Heart left ventricle (tissue), 16 donors: Measurements from ENCODE around the gene AKAP13. TPM values are rescaled to one million over a fixed set of nuclear protein-coding genes. Genes with fewer than 3 reads are reported as not detected.
A peak's percentile ranks its signal among the peaks of the same experiment; 100 is the strongest.

Source experiments
- ATAC-seq, 4 donors: fragments of 200-7000 bp; cut with Tn5 transposase; one replicate each; pipeline ENCODE4 v1.9.1; 2020 to 2022; ENCODE audit warnings: moderate library complexity in 4 of 4, mild to moderate bottlenecking in 3 of 4, moderate number of reproducible peaks in 1 of 4
- DNase-seq, 5 donors: peaks; one replicate each; pipeline ENCODE4 v3.0.0-alpha.2; 2020
- H3K27ac ChIP-seq, 12 donors: fragments of 200-600 bp; sonication (generic) in 4 of 12; one replicate each; pipeline versions ENCODE4 v1.5.0 to v1.8.0; 2016 to 2022; ENCODE audit warnings: mild to moderate bottlenecking in 2 of 12
- H3K27me3 ChIP-seq, 9 donors: fragments of 200-600 bp; sonication (generic) in 2 of 9; one replicate each; pipeline versions ENCODE4 v1.5.1 to v1.8.0; 2016 to 2022; ENCODE audit warnings: mild to moderate bottlenecking in 3 of 9
- H3K36me3 ChIP-seq, 9 donors: fragments of 200-600 bp; sonication (generic) in 2 of 9; one replicate each; pipeline versions ENCODE4 v1.5.0 to v1.8.0; 2018 to 2022; ENCODE audit warnings: mild to moderate bottlenecking in 2 of 9
- H3K4me1 ChIP-seq, 12 donors: fragments of 200-600 bp; sonication (generic) in 4 of 12; one replicate each; pipeline versions ENCODE4 v1.5.0 to v1.8.0; 2016 to 2022; ENCODE audit warnings: mild to moderate bottlenecking in 3 of 12
- H3K4me3 ChIP-seq, 12 donors: fragments of 200-600 bp; sonication (generic) in 4 of 12; one replicate each; pipeline versions ENCODE4 v1.5.0 to v1.8.0; 2017 to 2022; ENCODE audit warnings: mild to moderate bottlenecking in 9 of 12, moderate library complexity in 4 of 12
- H3K9me3 ChIP-seq, 12 donors: fragments of 200-600 bp; sonication (generic) in 4 of 12; one replicate each; pipeline versions ENCODE4 v1.5.0 to v1.8.0; 2016 to 2022; ENCODE audit warnings: mild to moderate bottlenecking in 1 of 12
- POLR2A ChIP-seq, 2 donors: fragments of 450-650 bp; IDR thresholded peaks; one replicate each; pipeline ENCODE4 v1.6.1; 2017; ENCODE audit warnings: antibody characterized with exemption in 2 of 2, mild to moderate bottlenecking in 2 of 2, moderate library complexity in 2 of 2
- WGBS, 4 donors: extraction: QIAGEN DNeasy Blood & Tissue Kit in 2 of 4; methylation state at CpG; one replicate each; pipeline versions ENCODE4 v1.1.5 to v1.1.7; 2013 to 2018; 5-methylcytosine and 5-hydroxymethylcytosine counted together
- intact Hi-C, 10 donors: fragments of 100-400 bp; cut with DNase I; formaldehyde crosslinking; loops; one replicate each; pipeline versions ENCODE4 v1.11.1 to v1.14.2; 2022
- polyA plus RNA-seq, 2 donors: library from polyadenylated mRNA; stranded (reverse); fragments of 200-250 nt; gene quantifications; one replicate each; pipeline ENCODE4 v1.2.3, GENCODE V29; 2013
- total RNA-seq, 9 donors: library from RNA; depleted of rRNA in 2 of 9; stranded (reverse); fragments of >200 nt in 2 of 9; fragmentation: NEBNext Ultra II Directional in 3 of 9; extraction: Animal tissue kit (Norgen Biotek cat#: 25700) in 3 of 9; gene quantifications; one replicate each; pipeline versions ENCODE4 v1.1.0 to v1.2.4, GENCODE V29; 2016 to 2023
- TF ChIP-seq, protein P1 (sequence below), 12 donors: fragments of 200-600 bp; sonication (generic) in 4 of 12; IDR thresholded peaks; one replicate each; pipeline versions ENCODE4 v1.5.0 to v1.8.0; 2018 to 2022; ENCODE audit warnings: antibody characterized with exemption in 12 of 12, mild to moderate bottlenecking in 5 of 12
- donor health status: ischemic (EF 13 %, LVEDD 7.1; RV severe dilation, severe dysfunction).
- donor health status: healthy with polysubstance abuse.
- donor health status: DM: no; HTN: yes; CAD: no.
- donor health status: DM: no; HTN: no; CAD: no.
- donor health status: ischemic (EF 25% LVEDD 6.9; RV normal size, moderate dysfunction).
- donor health status: ischemic (EF 25% LVEDD 5.7; RV mildly dilated, moderate dysfunction).
- donor health status: healthy.
- donor health status: DM: yes; HTN: yes; CAD: no.
- donor health status: ischemic (EF 35%, LVEDD 5.7; RV mildly dilated, moderate dysfunction).
- donor health status: nonischemic (EF 11% LVEDD 7.7; RV severe dilation, severe dysfunction).
- donor health status: DM: yes; HTN: yes; CAD: no.
- donor health status: PGD.
- donor health status: ischemic (EF 29% LVEDD 5.4; RV normal size, mild dysfunction).
- donor health status: nonischemic (EF 23%, LVEDD 6.1; RV moderate dilation, normal function).

The AKAP13 gene
- total and polyA plus RNA-seq, 11 donors = 124 to 598 (median 340) TPM

DNA sequence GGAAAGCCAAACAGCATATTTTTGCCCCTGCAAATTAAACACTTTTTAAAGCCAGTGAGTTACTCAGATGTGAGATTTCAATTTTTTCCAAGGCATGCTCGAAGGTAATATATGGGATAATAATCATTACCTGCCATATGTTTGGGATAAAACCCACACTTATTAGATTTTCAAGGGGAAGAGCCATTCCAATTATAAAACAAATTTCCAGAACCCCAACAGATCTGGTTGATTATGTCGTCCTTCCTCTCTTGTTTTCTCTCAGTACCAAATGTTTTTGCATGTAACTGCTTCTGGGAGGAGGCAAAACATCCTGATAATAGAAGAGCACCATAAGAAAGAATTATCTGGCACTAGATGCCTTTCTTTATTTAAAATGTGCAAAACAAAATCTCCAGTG, 115.1 kb downstream of the AKAP13 start:
- TF ChIP-seq, protein P1, sequence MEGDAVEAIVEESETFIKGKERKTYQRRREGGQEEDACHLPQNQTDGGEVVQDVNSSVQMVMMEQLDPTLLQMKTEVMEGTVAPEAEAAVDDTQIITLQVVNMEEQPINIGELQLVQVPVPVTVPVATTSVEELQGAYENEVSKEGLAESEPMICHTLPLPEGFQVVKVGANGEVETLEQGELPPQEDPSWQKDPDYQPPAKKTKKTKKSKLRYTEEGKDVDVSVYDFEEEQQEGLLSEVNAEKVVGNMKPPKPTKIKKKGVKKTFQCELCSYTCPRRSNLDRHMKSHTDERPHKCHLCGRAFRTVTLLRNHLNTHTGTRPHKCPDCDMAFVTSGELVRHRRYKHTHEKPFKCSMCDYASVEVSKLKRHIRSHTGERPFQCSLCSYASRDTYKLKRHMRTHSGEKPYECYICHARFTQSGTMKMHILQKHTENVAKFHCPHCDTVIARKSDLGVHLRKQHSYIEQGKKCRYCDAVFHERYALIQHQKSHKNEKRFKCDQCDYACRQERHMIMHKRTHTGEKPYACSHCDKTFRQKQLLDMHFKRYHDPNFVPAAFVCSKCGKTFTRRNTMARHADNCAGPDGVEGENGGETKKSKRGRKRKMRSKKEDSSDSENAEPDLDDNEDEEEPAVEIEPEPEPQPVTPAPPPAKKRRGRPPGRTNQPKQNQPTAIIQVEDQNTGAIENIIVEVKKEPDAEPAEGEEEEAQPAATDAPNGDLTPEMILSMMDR (IDR thresholded peaks at IDR 0.05) = no peak
- TF ChIP-seq POLR2A (IDR thresholded peaks at IDR 0.05) = no peak
- no peaks in the 10 kb centered on the region for H3K36me3 ChIP-seq
- H3K9me3 ChIP-seq = no peaks in the 10 kb centered on the region
- H3K27me3 ChIP-seq = no peaks in the 10 kb centered on the region
- ATAC-seq = no peak
- H3K4me3 ChIP-seq = no peak overlapping the region
- no peak for DNase-seq
- peaks cover 14 to 94% (median 75%) of the 10 kb centered on the region in 12 donors for H3K4me1 ChIP-seq
- 63 to 76% (median 65%) methylated on average over 2 of the region's 2 CpGs for WGBS, 4 donors
- peak overlapping the region in 5 of 12 donors; percentile 35 to 76 (median 59) for H3K27ac ChIP-seq
- intact Hi-C loops = loop anchor here in 4 of 10 donors (5.0 to 10.0 kb wide), 4 partner anchors 87 to 219 kb away; no protein-coding TSS in a partner anchor

DNA sequence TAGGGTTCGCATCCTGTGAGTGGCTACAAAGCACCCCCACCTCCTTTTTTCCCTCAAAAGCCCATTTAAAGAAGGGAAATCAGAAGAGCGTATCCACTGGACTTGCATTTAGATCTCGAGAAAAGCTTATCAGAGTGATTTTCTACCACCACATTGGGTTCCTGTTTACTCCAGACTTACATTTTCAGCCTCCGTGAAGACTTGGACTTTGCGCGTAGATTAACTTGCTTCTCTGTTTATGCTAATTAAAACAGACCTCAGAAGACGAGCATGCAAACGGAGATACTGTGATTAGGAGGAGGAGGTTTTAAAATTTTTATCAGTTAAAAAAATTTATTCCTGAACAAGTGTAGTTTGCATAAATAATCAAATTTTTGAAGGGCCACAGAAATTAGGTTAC, 115.7 kb downstream of the AKAP13 start:
- TF ChIP-seq, protein P1 (IDR thresholded peaks at IDR 0.05) = no peak
- no peak for TF ChIP-seq POLR2A (IDR thresholded peaks at IDR 0.05)
- Histone ChIP-seq H3K36me3 (no peaks in the 10 kb centered on the region), H3K27me3 (no peaks in the 10 kb centered on the region), H3K27ac (peak overlapping the region in 7 of 12 donors; percentile 26 to 76 (median 43)), H3K9me3 (no peaks in the 10 kb centered on the region), H3K4me1 (peaks cover 14 to 94% (median 78%) of the 10 kb centered on the region in 12 donors), H3K4me3 (no peak overlapping the region)
- 40 to 64% (median 58%) methylated on average over 8 of the region's 8 CpGs for WGBS, 4 donors
- ATAC-seq = no peak
- intact Hi-C loops = loop anchor here in 4 of 10 donors (5.0 to 10.0 kb wide), 4 partner anchors 86 to 219 kb away; no protein-coding TSS in a partner anchor
- no peak for DNase-seq

DNA sequence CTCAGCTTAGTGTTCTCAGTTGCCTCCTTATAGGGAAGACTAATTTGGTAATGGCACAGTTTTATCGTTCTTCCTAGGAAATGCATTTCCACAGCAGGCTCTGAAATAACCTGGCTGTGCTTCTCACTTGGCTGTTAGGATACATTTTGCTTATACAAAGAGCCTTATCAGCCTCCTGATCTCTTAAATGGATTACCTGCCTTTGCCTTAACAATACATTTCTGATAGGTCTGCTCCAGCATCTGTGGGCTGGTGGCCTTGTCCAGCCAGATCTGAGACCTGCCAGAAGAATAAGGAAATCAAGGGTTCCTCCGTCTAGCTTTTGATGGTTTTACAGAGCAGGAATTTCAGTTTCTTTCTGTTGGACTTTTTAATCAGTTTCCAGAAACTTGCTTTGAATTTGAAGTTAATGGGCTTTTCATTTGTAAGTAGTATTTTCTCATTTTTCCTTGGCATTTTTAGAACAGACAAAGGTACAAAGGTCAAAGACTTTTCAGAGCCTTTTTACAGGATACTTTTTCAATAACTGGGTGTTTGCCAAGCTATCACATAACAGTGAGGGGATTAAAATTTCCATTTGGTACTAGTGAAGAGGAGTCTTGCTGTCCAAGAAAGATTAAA, 116.3 kb downstream of the AKAP13 start:
- ATAC-seq = peak in 1 of 4 donors; percentile 23
- Histone ChIP-seq H3K27me3 (no peaks in the 10 kb centered on the region), H3K9me3 (no peaks in the 10 kb centered on the region), H3K27ac (peak overlapping the region in 7 of 12 donors; percentile 26 to 76 (median 43)), H3K4me3 (no peak overlapping the region), H3K4me1 (peaks cover 14 to 97% (median 81%) of the 10 kb centered on the region in 12 donors), H3K36me3 (no peaks in the 10 kb centered on the region)
- no peak for DNase-seq
- no peak for TF ChIP-seq POLR2A (IDR thresholded peaks at IDR 0.05)
- TF ChIP-seq, protein P1 (IDR thresholded peaks at IDR 0.05) = no peak
- intact Hi-C loops = loop anchor here in 4 of 10 donors (5.0 to 10.0 kb wide), 4 partner anchors 86 to 218 kb away; no protein-coding TSS in a partner anchor
- 21 to 38% (median 29%) methylated on average over 2 of the region's 2 CpGs for WGBS, 4 donors

DNA sequence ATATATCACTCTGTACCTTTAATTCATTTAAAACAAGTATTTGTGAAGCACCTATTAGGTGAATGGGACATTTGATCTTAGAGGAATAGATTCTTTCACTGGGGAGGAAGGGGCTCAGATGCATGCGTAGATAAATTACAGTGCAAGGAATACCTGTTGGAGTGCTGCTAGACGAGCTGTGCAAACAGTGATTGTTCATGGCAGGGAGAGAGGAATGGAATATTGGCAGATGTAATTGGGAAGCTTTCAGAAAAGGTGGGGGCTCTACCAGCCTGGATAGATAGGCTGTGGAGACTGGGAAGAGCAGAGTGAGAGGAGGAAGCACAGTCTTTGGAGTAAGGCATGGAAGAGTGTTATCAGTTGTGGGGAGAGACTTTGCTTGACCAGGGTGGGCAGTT, 116.8 kb downstream of the AKAP13 start:
- Histone ChIP-seq H3K27ac (peak overlapping the region in 6 of 12 donors; percentile 8 to 76 (median 42)), H3K27me3 (no peaks in the 10 kb centered on the region), H3K4me1 (peaks cover 14 to 97% (median 83%) of the 10 kb centered on the region in 12 donors), H3K4me3 (no peak overlapping the region), H3K9me3 (no peaks in the 10 kb centered on the region), H3K36me3 (no peaks in the 10 kb centered on the region)
- intact Hi-C loops = loop anchor here in 4 of 10 donors (5.0 to 10.0 kb wide), 4 partner anchors 85 to 218 kb away; no protein-coding TSS in a partner anchor
- ATAC-seq (no peak), DNase-seq (no peak)
- TF ChIP-seq POLR2A (IDR thresholded peaks at IDR 0.05) = no peak
- TF ChIP-seq, protein P1 (IDR thresholded peaks at IDR 0.05) = no peak
- 67 to 80% (median 70%) methylated on average over 2 of the region's 2 CpGs for WGBS, 4 donors
